Measurements from ENCODE around the gene TFB2M.

TFB2M gene

DNA sequence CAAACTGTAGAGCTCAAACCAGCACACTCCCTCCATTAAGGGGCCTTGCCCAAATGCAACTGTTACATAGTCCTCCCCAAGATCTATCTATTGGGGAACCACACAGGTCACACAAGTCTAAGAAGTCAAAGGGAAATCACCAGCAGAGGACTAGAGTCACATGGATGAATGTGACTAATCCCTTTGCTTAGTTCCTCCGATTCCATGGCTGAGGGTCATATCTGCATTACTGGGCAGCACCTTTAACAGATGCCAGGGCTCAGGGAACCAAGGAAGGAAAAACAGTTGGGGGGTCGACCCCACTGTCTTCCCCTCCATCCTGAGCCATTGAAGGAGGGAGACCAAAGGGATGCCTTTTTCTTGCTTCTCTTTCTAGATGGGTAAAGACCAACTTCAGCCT is 35.6 kb downstream of the TFB2M start:
- Histone ChIP-seq H3K9ac (ENCODE audit: low read length) (no peak overlapping the region), H4K20me1 (ENCODE audit: insufficient read depth, low read length) (no peaks in the 10 kb centered on the region), H3K9me3 (ENCODE audit: insufficient read depth, low read length) (0 out of 2 replicates have a peak, but pooled peaks cover 3% of the 10 kb centered on the region), H2AFZ (ENCODE audit: low read depth, low read length) (no peak overlapping the region), H3K4me3 (ENCODE audit: low read length) (no peak overlapping the region), H3K27ac (ENCODE audit: low read length) (no peak overlapping the region), H3K27me3 (ENCODE audit: low read depth, low read length) (no peaks in the 10 kb centered on the region), H3K79me2 (ENCODE audit: low read length) (no peaks in the 10 kb centered on the region), H3K36me3 (replicated peaks; ENCODE audit: low read depth, low read length) (no peaks in the 10 kb centered on the region), H3K4me2 (ENCODE audit: low read length) (no peak overlapping the region), H3K4me1 (ENCODE audit: low read length) (0 out of 2 replicates have a peak, but pooled peaks cover 4% of the 10 kb centered on the region)
- no peak for TF ChIP-seq EZH2phosphoT487 (IDR thresholded peaks at IDR 0.05; ENCODE audit: low read depth)
- TF ChIP-seq, protein P1, sequence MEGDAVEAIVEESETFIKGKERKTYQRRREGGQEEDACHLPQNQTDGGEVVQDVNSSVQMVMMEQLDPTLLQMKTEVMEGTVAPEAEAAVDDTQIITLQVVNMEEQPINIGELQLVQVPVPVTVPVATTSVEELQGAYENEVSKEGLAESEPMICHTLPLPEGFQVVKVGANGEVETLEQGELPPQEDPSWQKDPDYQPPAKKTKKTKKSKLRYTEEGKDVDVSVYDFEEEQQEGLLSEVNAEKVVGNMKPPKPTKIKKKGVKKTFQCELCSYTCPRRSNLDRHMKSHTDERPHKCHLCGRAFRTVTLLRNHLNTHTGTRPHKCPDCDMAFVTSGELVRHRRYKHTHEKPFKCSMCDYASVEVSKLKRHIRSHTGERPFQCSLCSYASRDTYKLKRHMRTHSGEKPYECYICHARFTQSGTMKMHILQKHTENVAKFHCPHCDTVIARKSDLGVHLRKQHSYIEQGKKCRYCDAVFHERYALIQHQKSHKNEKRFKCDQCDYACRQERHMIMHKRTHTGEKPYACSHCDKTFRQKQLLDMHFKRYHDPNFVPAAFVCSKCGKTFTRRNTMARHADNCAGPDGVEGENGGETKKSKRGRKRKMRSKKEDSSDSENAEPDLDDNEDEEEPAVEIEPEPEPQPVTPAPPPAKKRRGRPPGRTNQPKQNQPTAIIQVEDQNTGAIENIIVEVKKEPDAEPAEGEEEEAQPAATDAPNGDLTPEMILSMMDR (IDR thresholded peaks at IDR 0.05; ENCODE audit: low read depth, low read length): no peak

DNA sequence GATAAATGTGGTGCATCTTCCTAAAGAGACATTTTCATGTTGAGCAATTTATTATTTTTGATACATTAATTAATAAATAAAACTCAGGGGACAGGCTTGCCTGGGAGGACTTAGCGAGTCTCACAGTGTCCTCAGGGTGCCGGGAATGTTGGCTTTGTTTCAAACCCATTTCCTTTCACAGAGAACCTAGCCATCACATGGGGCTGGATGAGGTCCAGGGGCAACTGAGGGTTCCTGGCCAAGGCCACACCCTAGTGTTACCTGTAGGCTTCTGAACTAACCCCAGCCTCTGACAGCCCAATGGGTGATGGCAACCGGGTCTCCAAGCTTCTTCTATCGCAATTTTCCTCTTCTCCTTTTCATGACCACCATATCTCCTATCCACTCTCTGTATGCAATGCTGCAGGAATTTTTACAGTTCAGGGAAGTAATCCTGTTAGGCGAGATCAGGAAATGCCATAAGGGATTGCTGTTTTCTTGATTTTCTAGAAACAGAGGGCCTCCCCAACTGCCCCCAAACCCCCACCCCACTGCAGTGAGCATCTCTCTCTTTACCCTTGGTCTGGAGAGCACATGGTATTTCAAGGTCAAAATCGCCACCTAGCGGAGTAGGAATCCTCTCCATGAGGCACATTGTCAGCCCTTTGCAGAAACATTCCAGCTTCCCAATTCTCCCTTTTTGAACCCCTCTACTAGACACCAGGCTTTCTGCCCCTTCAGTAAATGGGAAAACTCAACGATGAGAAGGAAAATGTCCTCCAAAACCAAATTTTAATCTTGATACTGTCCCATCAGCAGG is 36.9 kb downstream of the TFB2M start:
- no peak for TF ChIP-seq EZH2phosphoT487 (IDR thresholded peaks at IDR 0.05; ENCODE audit: low read depth)
- TF ChIP-seq, protein P1 (IDR thresholded peaks at IDR 0.05; ENCODE audit: low read depth, low read length): no peak
- H3K4me1 ChIP-seq (ENCODE audit: low read length): 0 out of 2 replicates have a peak, but pooled peaks cover 4% of the 10 kb centered on the region

DNA sequence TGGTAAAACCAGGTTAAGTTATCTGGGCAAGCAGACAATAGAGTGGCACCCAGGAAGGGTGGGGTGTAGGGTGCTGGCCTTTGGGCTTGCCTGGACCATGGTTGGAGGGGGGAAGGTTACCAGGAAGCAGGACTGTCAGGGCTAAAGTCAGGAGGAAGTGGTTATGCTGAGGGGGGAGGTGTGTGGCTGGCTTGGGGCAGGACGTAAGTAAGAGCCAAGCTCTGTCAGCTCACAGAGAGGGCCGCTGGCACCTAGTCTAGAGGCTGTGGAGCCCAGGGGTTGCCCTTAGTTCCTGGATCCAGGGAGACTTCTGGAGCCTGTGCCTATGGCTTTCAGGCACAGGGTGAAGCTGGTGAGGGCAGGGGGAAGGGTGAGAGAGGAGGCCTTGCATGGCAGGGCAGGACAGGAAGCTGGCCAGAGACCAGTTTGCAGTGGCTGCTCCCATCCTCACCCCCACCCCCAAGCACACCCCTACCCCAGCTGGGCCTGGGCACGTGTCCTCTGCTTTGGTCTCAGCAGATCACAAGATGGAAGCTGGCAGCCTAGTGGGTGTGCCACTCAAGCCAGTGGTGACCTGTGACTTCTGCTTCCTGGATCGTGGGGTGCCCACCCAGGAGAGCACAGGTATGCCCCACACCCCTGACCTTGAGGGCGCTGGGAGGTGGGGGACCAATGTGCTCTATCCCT is 38.5 kb downstream of the TFB2M start:
- H3K27me3 ChIP-seq (ENCODE audit: low read depth, low read length): no peaks in the 10 kb centered on the region
- no peaks in the 10 kb centered on the region for H4K20me1 ChIP-seq (ENCODE audit: insufficient read depth, low read length)
- no peak overlapping the region for H3K27ac ChIP-seq (ENCODE audit: low read length)
- no peak overlapping the region for H3K4me3 ChIP-seq (ENCODE audit: low read length)
- peak overlapping the region; percentile 39; the same call in 1 of the 2 replicates for H2AFZ ChIP-seq (ENCODE audit: low read depth, low read length)
- H3K9ac ChIP-seq (ENCODE audit: low read length): no peak overlapping the region
- H3K79me2 ChIP-seq (ENCODE audit: low read length): no peaks in the 10 kb centered on the region
- H3K9me3 ChIP-seq (ENCODE audit: insufficient read depth, low read length): peaks cover 3% of the 10 kb centered on the region; the same call in 1 of the 2 replicates
- no peak overlapping the region for H3K4me2 ChIP-seq (ENCODE audit: low read length)
- no peaks in the 10 kb centered on the region for H3K36me3 ChIP-seq (replicated peaks; ENCODE audit: low read depth, low read length)
- H3K4me1 ChIP-seq (ENCODE audit: low read length): 0 out of 2 replicates have a peak, but pooled peaks cover 4% of the 10 kb centered on the region
- TF ChIP-seq, protein P1 (IDR thresholded peaks at IDR 0.05; ENCODE audit: low read depth, low read length): no peak
- TF ChIP-seq EZH2phosphoT487 (IDR thresholded peaks at IDR 0.05; ENCODE audit: low read depth): no peak

More for the DNA sequence above, 36.9 kb downstream of the TFB2M start:
- no peak overlapping the region for H3K4me2 ChIP-seq (ENCODE audit: low read length)
- no peaks in the 10 kb centered on the region for H4K20me1 ChIP-seq (ENCODE audit: insufficient read depth, low read length)
- no peaks in the 10 kb centered on the region for H3K27me3 ChIP-seq (ENCODE audit: low read depth, low read length)
- no peak overlapping the region for H3K4me3 ChIP-seq (ENCODE audit: low read length)
- no peaks in the 10 kb centered on the region for H3K79me2 ChIP-seq (ENCODE audit: low read length)
- H3K9me3 ChIP-seq (ENCODE audit: insufficient read depth, low read length): peaks cover 3% of the 10 kb centered on the region; the same call in 1 of the 2 replicates
- no peaks in the 10 kb centered on the region for H3K36me3 ChIP-seq (replicated peaks; ENCODE audit: low read depth, low read length)
- no peak overlapping the region for H2AFZ ChIP-seq (ENCODE audit: low read depth, low read length)
- H3K9ac ChIP-seq (ENCODE audit: low read length): no peak overlapping the region
- H3K27ac ChIP-seq (ENCODE audit: low read length): no peak overlapping the region

DNA sequence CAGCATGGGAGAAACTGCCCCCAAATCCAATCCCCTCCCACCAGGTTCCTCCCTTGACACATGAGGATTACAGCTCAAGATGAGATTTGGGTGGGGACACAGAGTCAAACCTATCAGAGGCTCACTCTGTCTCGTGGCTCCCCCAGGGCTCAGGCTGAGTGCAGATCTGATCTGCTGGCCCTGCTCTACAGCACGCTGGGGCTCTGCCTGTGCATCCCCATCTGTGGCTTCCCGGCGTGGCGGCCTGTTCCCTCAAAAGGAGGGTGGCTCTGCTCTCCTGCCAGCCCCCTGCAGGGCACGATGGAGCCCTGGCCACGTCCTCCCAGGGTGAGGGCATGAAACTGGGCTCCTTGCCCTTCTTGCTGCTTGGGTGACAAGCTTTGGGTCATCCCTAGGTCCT is 39.1 kb downstream of the TFB2M start:
- Histone ChIP-seq H3K4me3 (ENCODE audit: low read length) (no peak overlapping the region), H3K4me1 (ENCODE audit: low read length) (0 out of 2 replicates have a peak, but pooled peaks cover 4% of the 10 kb centered on the region), H2AFZ (ENCODE audit: low read depth, low read length) (peak overlapping the region; percentile 39; the same call in 1 of the 2 replicates), H4K20me1 (ENCODE audit: insufficient read depth, low read length) (no peaks in the 10 kb centered on the region), H3K9me3 (ENCODE audit: insufficient read depth, low read length) (peaks cover 3% of the 10 kb centered on the region; the same call in 1 of the 2 replicates), H3K27ac (ENCODE audit: low read length) (no peak overlapping the region), H3K79me2 (ENCODE audit: low read length) (no peaks in the 10 kb centered on the region), H3K27me3 (ENCODE audit: low read depth, low read length) (no peaks in the 10 kb centered on the region), H3K4me2 (ENCODE audit: low read length) (no peak overlapping the region), H3K9ac (ENCODE audit: low read length) (no peak overlapping the region), H3K36me3 (replicated peaks; ENCODE audit: low read depth, low read length) (no peaks in the 10 kb centered on the region)
- no peak for TF ChIP-seq EZH2phosphoT487 (IDR thresholded peaks at IDR 0.05; ENCODE audit: low read depth)
- TF ChIP-seq, protein P1 (IDR thresholded peaks at IDR 0.05; ENCODE audit: low read depth, low read length): no peak
